GM12878 (cell line): ENCODE measurements around the gene UGT1A8. TPM values are rescaled to one million over a fixed set of nuclear protein-coding genes. Genes with fewer than 3 reads are reported as not detected.

ENCODE experiments used
- ATAC-seq: fragments of 200-7000 bp; cut with Tn5 transposase; 3 replicates; pipeline ENCODE4 v1.9.1; 2020; ENCODE audit warnings: mild to moderate bottlenecking, moderate library complexity
- BruUV-seq: library from RNA; stranded (reverse); fragments of 400-500 nt; replicated peaks from 2 replicates; lab custom pipeline; 2021; lab: Mats Ljungman, UMichigan
- CTCF ChIA-PET: fragments of 300-600 bp; sonication (Branson Sonifier 250); formaldehyde crosslinking; extraction: SDS; loops from one replicate; lab custom pipeline; 2021; ENCODE audit warnings: inconsistent platforms; lab: Yijun Ruan, JAX
- POLR2A ChIA-PET: fragments of 350-600 bp; formaldehyde crosslinking; extraction: SDS; loops from one replicate; lab custom pipeline; 2021; ENCODE audit warnings: inconsistent platforms; lab: Charles Lee
- RAD21 ChIA-PET: fragments of 300-600 bp; sonication (Branson Sonifier 250); formaldehyde crosslinking; loops from one replicate; lab custom pipeline; 2023; ENCODE audit warnings: antibody characterized with exemption; ENCODE audit not compliant: unreplicated experiment; lab: Charles Lee
- SMC1A ChIA-PET: fragments of 300-600 bp; sonication (Branson Sonifier 250); formaldehyde crosslinking; loops from one replicate; lab custom pipeline; 2023; ENCODE audit not compliant: unreplicated experiment, uncharacterized antibody; lab: Charles Lee
- DNase-seq: peaks from one replicate; pipeline ENCODE4 v3.0.0-alpha.2; 2011; ENCODE audit warnings: low read depth, low spot score
- FAIRE-seq: peaks from 3 replicates; lab custom pipeline; 2011; peaks lifted over from hg19 to GRCh38; lab: Jason Lieb, UNC
- H2AFZ ChIP-seq: 2 replicates; pipeline ENCODE4 v1.6.0; 2011; ENCODE audit warnings: low read depth, low read length, control low read depth; ENCODE audit not compliant: control insufficient read depth
- H3K27ac ChIP-seq: 2 replicates; pipeline ENCODE4 v1.5.1; 2011; ENCODE audit warnings: control low read depth; ENCODE audit not compliant: control insufficient read depth, insufficient read depth
- H3K27me3 ChIP-seq, 2 experiments: replicated peaks in 1 of 2; 2 replicates each; pipeline versions ENCODE4 v1.6.0 to v1.6.1; 2011; ENCODE audit warnings: low read length in 1 of 2; ENCODE audit not compliant: control insufficient read depth in 2 of 2, insufficient read depth in 2 of 2
- H3K36me3 ChIP-seq, 2 experiments: 2 replicates each; pipeline ENCODE4 v1.5.1; 2011; ENCODE audit warnings: low read length in 1 of 2; ENCODE audit not compliant: control insufficient read depth in 2 of 2, insufficient read depth in 2 of 2
- H3K4me1 ChIP-seq: 2 replicates; pipeline ENCODE4 v1.6.1; 2011; ENCODE audit warnings: mild to moderate bottlenecking, low read length, moderate library complexity, mixed read lengths; ENCODE audit not compliant: control insufficient read depth, insufficient read depth
- H3K4me2 ChIP-seq: 2 replicates; pipeline ENCODE4 v1.6.0; 2011; ENCODE audit warnings: control low read depth; ENCODE audit not compliant: control insufficient read depth, insufficient read depth
- H3K4me3 ChIP-seq: fragments of 200-600 bp; sonication (generic); 2 replicates; pipeline ENCODE4 v1.5.1; 2016
- H3K79me2 ChIP-seq: 2 replicates; pipeline ENCODE4 v1.6.0; 2011; ENCODE audit warnings: low read length; ENCODE audit not compliant: control insufficient read depth, insufficient read depth
- H3K9ac ChIP-seq: 2 replicates; pipeline ENCODE4 v1.8.0; 2011; ENCODE audit warnings: low read length, control low read depth, mixed read lengths; ENCODE audit not compliant: control insufficient read depth, insufficient read depth
- H3K9me3 ChIP-seq: replicated peaks from 3 replicates; pipeline ENCODE4 v1.5.1; 2011; ENCODE audit warnings: mild to moderate bottlenecking, low read length; ENCODE audit not compliant: control insufficient read depth, insufficient read depth
- H4K20me1 ChIP-seq: 2 replicates; pipeline ENCODE4 v1.6.0; 2011; ENCODE audit not compliant: control insufficient read depth, insufficient read depth
- DPF2 ChIP-seq: fragments of 450-650 bp; IDR thresholded peaks from 2 replicates; pipeline ENCODE4 v1.6.1; 2017; ENCODE audit warnings: mild to moderate bottlenecking
- HSF1 ChIP-seq: fragments of 150-350 bp; IDR thresholded peaks from 2 replicates; pipeline ENCODE4 v1.6.1; 2014; ENCODE audit warnings: mild to moderate bottlenecking, low read depth, low read length
- SMC3 ChIP-seq: IDR thresholded peaks from 2 replicates; pipeline ENCODE4 v1.6.1; 2011; ENCODE audit warnings: low read length, improper control_type of control experiment, borderline replicate concordance
- SUZ12 ChIP-seq: fragments of 200-600 bp; sonication (generic); IDR thresholded peaks from one replicate; pipeline ENCODE4 v1.6.1; 2018; ENCODE audit warnings: antibody characterized with exemption, mild to moderate bottlenecking; ENCODE audit not compliant: unreplicated experiment
- WGBS: methylation state at CpG from one replicate; pipeline ENCODE4 v1.1.6; 2016; ENCODE audit warnings: low lambda C conversion rate; ENCODE audit not compliant: insufficient replicate concordance, insufficient coverage; ENCODE audit errors: missing lambda C conversion rate; 5-methylcytosine and 5-hydroxymethylcytosine counted together
- in situ Hi-C: fragments of 300-500 bp; cut with MboI; formaldehyde crosslinking; loops from 9 replicates; pipeline ENCODE4 v1.14.3; 2018; ENCODE audit warnings: mixed read lengths
- intact Hi-C: fragments of 100-400 bp; cut with micrococcal nuclease; formaldehyde crosslinking; loops from one replicate; pipeline ENCODE4 v1.14.2; 2022; ENCODE audit not compliant: unreplicated experiment
- polyA plus RNA-seq, 11 experiments: library from polyadenylated mRNA; depleted of rRNA in 4 of 11; unstranded in 6 of 11; stranded (reverse) in 5 of 11; fragments of >200 nt; fragmentation: Nextera tagmentation in 4 of 11; fragmentation: Illumina TruSeq in 1 of 11; extraction: Ambion mirVana in 4 of 11; extraction: Trizol in 1 of 11; gene quantifications; 1 replicate in 1 of 11; 2 replicates in 10 of 11; pipeline versions ENCODE4 v1.2.1 to v1.2.3, GENCODE V29; 2011 to 2016; ENCODE audit warnings: inconsistent platforms in 2 of 11, missing spikeins in 2 of 11, low read depth in 1 of 11
- total RNA-seq, 4 experiments: library from RNA; depleted of rRNA in 3 of 4; stranded (reverse); fragments of >200 nt in 3 of 4; fragmentation: Illumina TruSeq in 1 of 4; extraction: Trizol in 1 of 4; gene quantifications; 2 replicates each; pipeline versions ENCODE4 v1.2.1 to v1.2.3, GENCODE V29; 2013 to 2021
- TF ChIP-seq, protein P1 (sequence below): IDR thresholded peaks from 2 replicates; pipeline ENCODE4 v1.6.1; 2012; ENCODE audit warnings: low read length, inconsistent platforms

The UGT1A8 gene
- total and polyA plus RNA-seq, 10 of the 15 experiments (the other 5 are each of a cell fraction or from before 2014, with no cell fraction given), result not detected

DNA sequence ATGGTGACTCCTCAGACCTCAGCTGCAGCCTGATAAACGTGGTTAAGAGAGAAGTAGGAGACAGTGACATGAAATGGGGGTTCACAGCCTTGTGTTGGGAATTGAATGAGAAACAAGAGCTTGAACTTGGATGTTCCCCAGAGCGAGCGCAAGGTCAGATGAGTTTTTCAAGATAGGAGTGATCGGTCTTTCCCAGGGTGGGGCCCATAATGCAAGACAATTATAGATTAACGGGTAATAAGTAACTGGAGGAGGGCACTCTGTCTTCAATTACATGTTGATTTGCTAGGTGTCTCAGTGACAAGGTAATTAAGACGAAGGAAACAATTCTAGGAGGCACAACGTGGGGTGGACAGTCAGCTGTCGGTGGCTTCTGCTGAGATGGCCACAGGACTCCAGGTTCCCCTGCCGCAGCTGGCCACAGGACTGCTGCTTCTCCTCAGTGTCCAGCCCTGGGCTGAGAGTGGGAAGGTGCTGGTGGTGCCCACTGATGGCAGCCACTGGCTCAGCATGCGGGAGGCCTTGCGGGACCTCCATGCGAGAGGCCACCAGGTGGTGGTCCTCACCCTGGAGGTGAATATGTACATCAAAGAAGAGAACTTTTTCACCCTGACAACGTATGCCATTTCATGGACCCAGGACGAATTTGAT, 95.3 kb downstream of the UGT1A8 start, which contains the start of gene UGT1A5:
UGT1A5 (plus strand) TSS at position 297 of the 651 bp plus-strand sequence; CDS start at position 382, 85 bp downstream.
- RAD21 ChIA-PET, result no interaction called here
- in situ Hi-C loops (no loop called here), intact Hi-C loops (loop anchor here (10.0 kb wide), 1 partner anchor 228 kb away; no protein-coding TSS in a partner anchor)
- no TSS peak for BruUV-seq
- H2AFZ ChIP-seq, result no peak within 1 kb of the TSS
- CTCF ChIA-PET, result interaction anchor here (0.7 to 2.0 kb wide), 5 partner anchors 9 to 309 kb away, joined by 3 to 10 read pairs (median 3); no protein-coding TSS in a partner anchor
- no peak within 1 kb of the TSS for H3K27ac ChIP-seq
- no peaks in the 10 kb centered on the region for H3K4me1 ChIP-seq
- H4K20me1 ChIP-seq, result no peaks in the 10 kb centered on the region
- H3K4me3 ChIP-seq, result no peak within 1 kb of the TSS
- no peak within 1 kb of the TSS for H3K4me2 ChIP-seq
- H3K9me3 ChIP-seq, result no peaks in the 10 kb centered on the region; the same call in 1 of the 3 replicates
- FAIRE-seq, result no peak
- POLR2A ChIA-PET, result no interaction called here
- no peaks in the 10 kb centered on the region for H3K36me3 ChIP-seq
- peaks cover 0 to 4% of the 10 kb centered on the region in 2 experiments; a peak in 2 of 4 replicates for H3K27me3 ChIP-seq
- no peak for TF ChIP-seq SMC3
- no peak for TF ChIP-seq DPF2
- TF ChIP-seq, protein P1, sequence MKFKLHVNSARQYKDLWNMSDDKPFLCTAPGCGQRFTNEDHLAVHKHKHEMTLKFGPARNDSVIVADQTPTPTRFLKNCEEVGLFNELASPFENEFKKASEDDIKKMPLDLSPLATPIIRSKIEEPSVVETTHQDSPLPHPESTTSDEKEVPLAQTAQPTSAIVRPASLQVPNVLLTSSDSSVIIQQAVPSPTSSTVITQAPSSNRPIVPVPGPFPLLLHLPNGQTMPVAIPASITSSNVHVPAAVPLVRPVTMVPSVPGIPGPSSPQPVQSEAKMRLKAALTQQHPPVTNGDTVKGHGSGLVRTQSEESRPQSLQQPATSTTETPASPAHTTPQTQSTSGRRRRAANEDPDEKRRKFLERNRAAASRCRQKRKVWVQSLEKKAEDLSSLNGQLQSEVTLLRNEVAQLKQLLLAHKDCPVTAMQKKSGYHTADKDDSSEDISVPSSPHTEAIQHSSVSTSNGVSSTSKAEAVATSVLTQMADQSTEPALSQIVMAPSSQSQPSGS, result no peak
- no peak for ATAC-seq
- H3K9ac ChIP-seq, result no peak within 1 kb of the TSS
- 49% methylated on average over 14 of the region's 14 CpGs for WGBS
- SMC1A ChIA-PET, result interaction anchor here (2.2 kb wide), 1 partner anchor 307 kb away, joined by 10 read pairs; no protein-coding TSS in a partner anchor
- DNase-seq, result no peak
- H3K79me2 ChIP-seq, result no peaks in the 10 kb centered on the region

DNA sequence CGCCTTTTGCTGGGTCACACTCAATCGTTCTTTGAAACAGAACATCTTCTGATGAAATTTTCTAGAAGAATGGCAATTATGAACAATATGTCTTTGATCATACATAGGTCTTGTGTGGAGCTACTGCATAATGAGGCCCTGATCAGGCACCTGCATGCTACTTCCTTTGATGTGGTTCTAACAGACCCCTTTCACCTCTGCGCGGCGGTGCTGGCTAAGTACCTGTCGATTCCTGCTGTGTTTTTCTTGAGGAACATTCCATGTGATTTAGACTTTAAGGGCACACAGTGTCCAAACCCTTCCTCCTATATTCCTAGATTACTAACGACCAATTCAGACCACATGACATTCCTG, 95.8 kb downstream of the UGT1A8 start:
- ChIA-PET RAD21 (no interaction called here), POLR2A (no interaction called here), CTCF (interaction anchor here (1.0 kb wide), 1 partner anchor 201 kb away, joined by 3 read pairs; no protein-coding TSS in a partner anchor), SMC1A (no interaction called here)
- intact Hi-C loops (loop anchor here (10.0 kb wide), 1 partner anchor 228 kb away; no protein-coding TSS in a partner anchor), in situ Hi-C loops (no loop called here)
- no peak overlapping the region for H3K4me3 ChIP-seq
- H3K27ac ChIP-seq, result no peak overlapping the region
- BruUV-seq, result no TSS peak
- H3K27me3 ChIP-seq, result peaks cover 0 to 4% of the 10 kb centered on the region in 2 experiments; a peak in 2 of 4 replicates
- FAIRE-seq (no peak), DNase-seq (no peak), ATAC-seq (no peak)
- TF ChIP-seq HSF1 (no peak), SUZ12 (no peak)
- H3K9ac ChIP-seq, result no peak overlapping the region
- no peaks in the 10 kb centered on the region for H3K79me2 ChIP-seq
- 71% methylated on average over 7 of the region's 7 CpGs for WGBS
- no peak overlapping the region for H3K4me2 ChIP-seq
- no peaks in the 10 kb centered on the region for H3K4me1 ChIP-seq
- no peaks in the 10 kb centered on the region for H4K20me1 ChIP-seq
- no peak overlapping the region for H2AFZ ChIP-seq
- no peaks in the 10 kb centered on the region for H3K36me3 ChIP-seq
- no peaks in the 10 kb centered on the region; the same call in 1 of the 3 replicates for H3K9me3 ChIP-seq
